ENCODE results near the gene DCLK3.

DCLK3 gene

DNA sequence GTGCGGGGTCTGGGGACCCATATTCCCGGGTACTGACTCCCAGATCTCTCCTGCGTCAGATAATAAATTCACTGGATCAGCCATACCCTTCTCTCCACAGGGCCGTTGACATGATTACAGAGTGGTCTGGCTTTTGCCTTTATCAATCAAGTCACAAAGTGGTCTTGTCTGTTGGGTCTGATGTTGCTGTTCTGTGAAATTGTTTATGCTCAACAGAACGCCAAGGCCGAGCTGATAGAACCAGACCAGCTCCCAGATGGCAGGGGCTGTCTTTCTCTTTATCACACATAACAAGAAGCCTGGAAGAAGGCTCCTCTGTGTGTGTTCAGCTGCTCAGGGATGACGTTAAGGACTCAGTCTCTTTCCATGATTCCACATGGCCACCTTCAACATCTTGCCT lies 751 bp upstream of the DCLK3 start:
- FAIRE-seq (no peak), DNase-seq (ENCODE audit: insufficient read length, low spot score) (no peak)

GRCh38 chr3:36764704-36765038 lies 318 bp upstream of the DCLK3 start:
- DNase-seq (ENCODE audit: insufficient read length, low spot score) (no peak), FAIRE-seq (no peak)

- no peak for FAIRE-seq
- DNase-seq (ENCODE audit: insufficient read length, low spot score), result no peak
Measured at GRCh38 chr3:36762918-36763849, 1.2 kb downstream of the DCLK3 start.

DNA sequence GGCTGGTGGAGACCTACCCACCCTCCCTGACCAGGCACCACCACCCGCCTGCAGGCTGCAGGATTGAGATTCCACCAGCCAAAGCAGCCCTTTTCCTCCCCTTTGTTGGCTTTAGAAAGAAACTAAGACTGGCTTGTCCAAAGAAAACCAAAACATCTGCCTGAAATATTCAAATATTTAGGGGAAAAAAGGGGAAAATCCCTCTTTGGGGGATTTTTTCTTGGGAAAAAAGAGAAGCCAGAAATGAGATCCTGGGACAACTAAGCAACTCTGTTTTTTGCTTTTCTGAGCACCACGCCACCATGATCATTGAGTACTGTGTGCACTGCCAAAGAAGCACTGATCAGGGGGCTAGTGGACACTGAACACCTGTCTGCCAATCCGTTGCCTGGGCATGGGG lies 2.6 kb downstream of the DCLK3 start:
- no peak for DNase-seq (ENCODE audit: insufficient read length, low spot score)
- no peak for FAIRE-seq

DNA sequence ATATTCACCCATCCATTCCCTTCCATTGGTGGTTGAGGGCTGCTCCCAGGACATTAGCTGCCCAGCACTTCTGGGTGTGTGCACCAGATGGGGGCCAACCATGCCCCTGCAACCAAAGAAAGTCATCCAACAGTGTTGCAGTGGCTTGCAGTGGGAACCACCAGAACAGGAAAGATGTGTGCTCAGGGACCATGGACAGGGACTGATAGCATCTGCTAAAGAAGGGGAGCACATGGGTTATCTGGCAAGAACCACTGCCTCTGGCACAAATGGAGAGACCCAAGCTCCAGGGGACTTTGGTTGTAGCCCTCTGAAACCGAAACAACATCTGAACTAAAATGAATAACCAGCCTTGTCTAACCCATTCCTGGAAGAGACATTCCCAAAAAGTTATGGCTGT lies 8.1 kb downstream of the DCLK3 start:
- DNase-seq (ENCODE audit: insufficient read length, low spot score), result no peak
- FAIRE-seq, result no peak

DNA sequence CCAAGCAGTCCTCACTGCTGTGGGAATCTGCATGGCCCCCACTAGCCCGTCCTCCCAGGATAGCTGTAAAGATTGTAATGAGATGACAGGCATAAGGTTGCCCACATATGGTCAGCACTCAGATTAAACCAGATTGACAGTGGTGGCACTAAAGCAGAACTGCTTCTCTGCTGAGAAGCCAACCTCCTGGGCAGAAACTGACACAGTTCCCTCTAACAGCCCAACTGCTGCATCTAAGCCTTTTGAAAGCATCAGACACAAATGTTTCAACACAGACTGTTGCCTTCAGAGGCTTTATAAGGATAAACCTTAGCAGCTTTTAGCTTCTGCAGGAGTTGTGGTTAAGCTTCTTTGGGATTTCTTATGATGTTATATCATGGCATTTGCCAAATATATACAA lies 13.0 kb downstream of the DCLK3 start:
- no peak for FAIRE-seq
- DNase-seq (ENCODE audit: insufficient read length, low spot score), result no peak

DNA sequence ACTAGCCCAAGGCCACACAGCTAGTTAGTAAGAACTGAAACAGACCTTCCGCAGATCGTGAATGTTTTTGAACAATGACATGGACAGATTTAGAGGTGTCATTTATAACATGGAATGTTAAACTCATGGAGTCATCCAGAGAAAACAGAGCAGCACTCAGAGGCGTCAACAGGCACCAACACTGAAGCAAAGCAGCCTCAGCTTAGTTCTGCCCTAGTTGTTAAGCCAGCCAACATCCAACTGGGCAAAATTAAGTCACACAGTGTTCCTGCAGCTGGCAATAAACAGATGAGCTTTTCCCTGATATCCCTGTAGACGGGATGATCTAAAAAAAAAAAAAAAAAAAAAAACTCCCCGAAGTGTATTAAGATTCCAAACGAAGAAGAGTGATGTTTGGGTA lies 13.6 kb downstream of the DCLK3 start:
- DNase-seq (ENCODE audit: insufficient read length, low spot score) (no peak), FAIRE-seq (no peak)

DNA sequence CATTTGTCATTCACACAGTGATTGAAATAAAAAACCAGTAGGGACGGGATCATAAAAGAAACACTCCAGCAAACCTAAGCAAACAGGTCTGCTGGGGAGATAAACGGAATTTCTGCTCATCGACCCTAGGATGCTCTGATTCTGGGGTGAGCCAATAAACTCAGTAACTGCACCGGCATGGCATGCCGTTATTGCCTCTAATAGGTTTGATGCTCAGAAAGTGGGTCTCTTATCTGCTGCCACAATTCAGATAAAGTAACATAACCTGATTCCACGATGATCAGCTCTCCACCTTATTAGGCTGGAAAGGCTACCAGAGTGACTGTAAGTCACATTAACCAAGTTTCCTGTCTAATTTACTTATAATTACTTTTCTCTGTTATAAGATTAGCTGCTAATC lies 19.6 kb downstream of the DCLK3 start:
- no peak for DNase-seq (ENCODE audit: insufficient read length, low spot score)
- no peak for FAIRE-seq

DNA sequence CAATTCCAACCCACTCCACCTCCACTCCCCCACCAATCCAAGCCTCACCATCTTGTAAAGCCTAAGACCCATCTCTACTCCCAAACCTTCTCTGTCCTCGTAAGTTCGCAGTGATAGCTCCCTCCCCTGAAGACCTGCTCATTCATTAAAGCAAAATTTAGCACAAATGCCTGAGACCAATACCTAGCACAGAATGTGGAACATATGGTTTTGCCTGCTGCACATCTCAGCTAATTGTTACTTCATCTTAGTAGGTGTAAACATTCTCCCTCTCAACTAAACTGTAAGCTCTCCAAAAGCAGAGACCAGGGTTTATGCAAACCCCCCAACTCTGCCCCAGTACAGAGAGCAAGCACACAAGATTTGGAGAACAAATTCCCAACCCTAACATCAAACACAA lies 20.5 kb downstream of the DCLK3 start:
- DNase-seq (ENCODE audit: insufficient read length, low spot score) (no peak), FAIRE-seq (no peak)

- FAIRE-seq (no peak), DNase-seq (ENCODE audit: insufficient read length, low spot score) (no peak)
Measured at GRCh38 chr3:36741285-36741684, 23.1 kb downstream of the DCLK3 start.

GRCh38 chr3:36740787-36741186 lies 23.6 kb downstream of the DCLK3 start:
- FAIRE-seq (no peak), DNase-seq (ENCODE audit: insufficient read length, low spot score) (no peak)

DNA sequence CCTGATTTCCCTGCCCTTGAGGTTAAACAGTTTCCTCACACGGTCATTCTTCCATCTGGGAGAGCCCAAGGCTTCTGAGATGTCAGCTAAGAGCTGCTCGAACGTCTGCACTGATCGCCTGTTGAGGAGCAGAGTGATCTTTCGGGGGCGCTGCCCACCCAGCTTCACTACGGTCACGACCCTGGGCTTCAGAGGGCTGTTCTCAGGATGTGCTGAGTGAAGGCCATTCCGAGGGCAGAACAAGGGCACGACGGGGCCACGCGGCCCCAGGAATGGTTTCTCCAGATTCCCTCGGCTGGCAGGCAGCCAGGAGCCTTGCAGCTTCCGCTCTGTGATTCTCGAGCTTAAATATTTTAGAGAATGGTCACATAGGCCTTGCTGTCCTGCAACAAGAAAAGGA lies 25.7 kb downstream of the DCLK3 start:
- FAIRE-seq (no peak), DNase-seq (ENCODE audit: insufficient read length, low spot score) (no peak)

DNA sequence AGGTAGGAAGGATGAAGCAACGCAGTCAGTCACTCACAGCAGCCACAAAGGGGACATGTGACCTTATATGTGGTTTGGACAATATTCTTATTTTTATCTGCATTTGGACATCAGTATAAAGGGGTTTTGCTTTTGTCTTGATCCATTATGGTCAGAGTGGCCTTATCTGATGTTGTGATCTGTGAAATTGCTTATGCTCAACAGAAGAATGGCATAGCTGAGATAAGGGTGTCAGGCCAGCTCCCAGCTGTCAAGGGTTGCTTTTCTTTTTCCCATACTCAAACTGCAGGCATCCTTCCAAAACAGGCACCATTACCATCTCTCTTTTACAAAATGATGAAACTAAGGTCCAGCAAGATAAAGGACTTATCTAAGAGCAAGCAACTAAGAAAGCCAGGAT lies 28.1 kb downstream of the DCLK3 start:
- FAIRE-seq (no peak), DNase-seq (ENCODE audit: insufficient read length, low spot score) (no peak)

DNA sequence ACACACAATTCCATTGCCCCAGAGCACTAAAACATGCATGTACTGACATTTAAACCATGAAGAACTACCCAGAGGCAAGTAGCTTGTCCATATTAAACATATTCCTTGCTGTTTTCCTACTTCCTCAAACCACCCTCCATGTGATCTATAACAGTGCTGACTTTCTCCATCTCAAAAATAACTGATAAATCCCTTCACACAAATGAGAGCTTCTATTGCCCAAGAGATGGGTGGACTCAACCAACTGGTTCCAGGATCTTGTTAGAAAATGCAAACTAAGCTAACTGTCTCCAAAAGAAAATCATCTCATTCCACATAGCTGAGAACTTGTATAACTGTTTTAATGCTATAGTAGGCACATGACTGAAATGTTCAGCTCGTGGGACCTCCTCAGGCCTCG lies 29.6 kb downstream of the DCLK3 start:
- DNase-seq (ENCODE audit: insufficient read length, low spot score), result no peak
- FAIRE-seq, result no peak

DNA sequence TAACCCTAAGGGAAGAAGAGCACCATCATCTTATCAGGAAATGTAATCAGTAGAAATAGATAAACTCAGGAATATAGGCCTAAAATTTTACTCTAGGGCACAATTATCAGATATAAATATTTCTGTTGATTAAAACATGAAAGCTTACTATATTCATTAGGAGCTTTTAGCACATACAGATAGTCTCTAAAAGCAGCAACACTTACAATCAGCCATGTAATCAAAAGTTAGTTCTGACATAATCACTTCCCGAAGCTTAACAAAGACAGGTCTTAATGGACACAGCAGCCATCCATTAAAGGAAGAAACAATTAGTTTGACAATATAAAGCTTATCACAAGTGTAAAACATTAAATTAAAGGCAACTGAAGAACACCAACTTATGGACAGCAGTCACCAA lies 30.6 kb downstream of the DCLK3 start:
- DNase-seq (ENCODE audit: insufficient read length, low spot score) (no peak), FAIRE-seq (no peak)

DNA sequence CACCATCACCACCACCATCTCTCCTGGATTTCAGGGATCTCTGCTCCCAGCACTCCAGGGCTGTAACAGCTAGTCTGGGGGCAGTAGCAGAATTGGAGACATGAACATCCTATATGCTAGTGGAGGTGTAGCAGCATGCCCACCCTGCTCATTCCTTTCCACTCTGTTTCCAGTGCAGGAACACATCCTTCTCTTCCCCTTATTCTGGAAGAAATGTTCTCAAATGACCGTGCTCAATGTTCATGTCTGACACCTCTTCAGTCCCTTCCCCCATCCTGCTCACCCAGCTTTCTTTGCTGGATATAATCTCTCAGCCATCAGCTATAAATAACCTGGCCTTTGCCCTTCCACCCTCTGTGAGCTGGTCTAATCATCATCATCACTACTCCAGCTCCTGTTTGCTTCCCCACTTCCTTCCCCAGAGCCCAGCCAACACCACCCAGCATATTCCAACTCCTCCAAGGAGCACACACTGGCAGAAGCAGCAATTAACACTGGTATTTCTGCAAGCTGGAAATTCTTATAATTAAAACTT lies 31.1 kb downstream of the DCLK3 start:
- DNase-seq (ENCODE audit: insufficient read length, low spot score), result no peak
- no peak for FAIRE-seq

DNA sequence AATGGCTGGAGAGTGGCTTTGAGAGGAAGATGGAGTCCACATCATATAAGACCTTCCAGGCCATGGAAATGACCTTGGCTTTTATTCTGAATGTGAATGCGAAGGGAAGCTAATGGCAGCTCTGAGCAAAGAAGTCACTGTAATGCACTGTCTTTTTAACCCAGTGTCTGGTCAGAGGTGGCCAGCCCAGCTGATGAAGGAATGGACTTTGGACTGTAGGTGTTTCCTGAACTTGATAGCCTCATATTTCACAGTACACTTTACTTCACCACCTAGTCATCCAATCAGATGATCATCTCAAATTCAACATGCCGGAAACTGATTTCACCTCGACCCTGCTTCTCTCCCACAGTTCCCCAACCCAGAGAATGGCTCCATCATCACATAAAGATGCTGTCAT lies 33.4 kb downstream of the DCLK3 start:
- FAIRE-seq (no peak), DNase-seq (ENCODE audit: insufficient read length, low spot score) (no peak)

- FAIRE-seq (no peak), DNase-seq (ENCODE audit: insufficient read length, low spot score) (peak; percentile 54)
Measured at GRCh38 chr3:36729204-36730056, 34.9 kb downstream of the DCLK3 start.

- FAIRE-seq, result no peak
Measured at GRCh38 chr3:36714343-36715086, 49.8 kb downstream of the DCLK3 start.

DNA sequence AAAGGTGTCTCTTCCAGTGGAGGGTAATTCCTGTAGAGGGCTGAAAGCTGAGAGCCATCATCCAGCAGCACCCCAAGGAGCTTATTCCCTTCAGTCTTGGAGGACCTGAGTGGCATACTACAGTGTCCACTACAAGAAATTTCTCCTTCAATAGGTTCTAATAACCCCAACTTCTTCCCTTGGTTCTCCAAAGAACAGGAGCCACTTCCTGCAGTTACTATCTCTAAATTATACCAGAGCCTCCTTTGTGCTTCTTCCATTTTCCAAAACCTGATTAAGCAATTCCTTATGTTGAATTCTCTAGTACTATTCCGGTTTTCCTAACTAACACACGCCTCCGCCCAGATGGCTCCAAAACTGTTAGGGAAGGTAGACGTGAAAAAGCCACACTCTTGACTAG lies 50.4 kb downstream of the DCLK3 start:
- FAIRE-seq, result no peak
- no peak for DNase-seq (ENCODE audit: insufficient read length, low spot score)

More at GRCh38 chr3:36714343-36715086, 49.8 kb downstream of the DCLK3 start:
- peak; percentile 27 for DNase-seq (ENCODE audit: insufficient read length, low spot score)

GRCh38 chr3:36710606-36711005 lies 53.7 kb downstream of the DCLK3 start:
- DNase-seq (ENCODE audit: insufficient read length, low spot score) (no peak), FAIRE-seq (no peak)
